ENCODE measurements around the gene EIF4E2.
"Not testable (repeated sequence)": the region's sequence is repeated elsewhere in the genome, so short reads cannot be mapped to it uniquely, and the experiment has no call there.

The EIF4E2 gene

DNA sequence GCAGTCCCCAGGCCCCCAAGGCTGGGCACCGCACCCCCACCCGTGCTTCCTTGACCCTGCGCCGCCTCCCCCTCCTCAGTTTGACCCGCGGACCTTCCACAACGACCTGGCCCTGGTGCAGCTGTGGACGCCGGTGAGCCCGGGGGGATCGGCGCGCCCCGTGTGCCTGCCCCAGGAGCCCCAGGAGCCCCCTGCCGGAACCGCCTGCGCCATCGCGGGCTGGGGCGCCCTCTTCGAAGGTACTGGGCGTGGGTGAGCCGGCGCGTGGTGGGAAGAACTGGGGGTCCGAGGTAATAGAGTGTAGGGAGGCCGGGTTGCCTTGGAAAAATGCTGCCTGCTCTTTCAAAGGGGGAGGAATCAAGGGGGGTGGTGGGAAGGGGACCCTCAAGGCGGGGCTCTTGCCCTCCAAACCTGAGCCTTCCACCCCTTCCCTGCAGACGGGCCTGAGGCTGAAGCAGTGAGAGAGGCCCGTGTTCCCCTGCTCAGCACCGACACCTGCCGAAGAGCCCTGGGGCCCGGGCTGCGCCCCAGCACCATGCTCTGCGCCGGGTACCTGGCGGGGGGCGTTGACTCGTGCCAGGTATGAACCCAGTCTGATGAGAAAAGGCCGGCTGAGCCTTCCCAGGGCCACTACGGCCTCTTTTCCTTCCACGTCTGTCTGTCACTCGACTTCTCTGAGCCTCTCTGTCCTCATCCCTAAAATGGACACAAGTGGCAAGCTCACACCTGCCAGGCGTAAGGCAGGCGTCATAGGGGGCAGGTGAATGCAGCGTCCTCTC, 27.7 kb upstream of the EIF4E2 start:
- no peak for DNase-seq

DNA sequence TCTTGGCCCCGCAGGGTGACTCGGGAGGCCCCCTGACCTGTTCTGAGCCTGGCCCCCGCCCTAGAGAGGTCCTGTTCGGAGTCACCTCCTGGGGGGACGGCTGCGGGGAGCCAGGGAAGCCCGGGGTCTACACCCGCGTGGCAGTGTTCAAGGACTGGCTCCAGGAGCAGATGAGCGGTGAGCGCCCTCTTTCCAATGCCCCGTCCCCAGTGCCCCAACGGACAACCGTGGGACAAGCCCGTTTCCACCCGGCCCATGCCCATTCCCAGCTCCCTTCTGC, 27.1 kb upstream of the EIF4E2 start:
- no peak for DNase-seq

DNA sequence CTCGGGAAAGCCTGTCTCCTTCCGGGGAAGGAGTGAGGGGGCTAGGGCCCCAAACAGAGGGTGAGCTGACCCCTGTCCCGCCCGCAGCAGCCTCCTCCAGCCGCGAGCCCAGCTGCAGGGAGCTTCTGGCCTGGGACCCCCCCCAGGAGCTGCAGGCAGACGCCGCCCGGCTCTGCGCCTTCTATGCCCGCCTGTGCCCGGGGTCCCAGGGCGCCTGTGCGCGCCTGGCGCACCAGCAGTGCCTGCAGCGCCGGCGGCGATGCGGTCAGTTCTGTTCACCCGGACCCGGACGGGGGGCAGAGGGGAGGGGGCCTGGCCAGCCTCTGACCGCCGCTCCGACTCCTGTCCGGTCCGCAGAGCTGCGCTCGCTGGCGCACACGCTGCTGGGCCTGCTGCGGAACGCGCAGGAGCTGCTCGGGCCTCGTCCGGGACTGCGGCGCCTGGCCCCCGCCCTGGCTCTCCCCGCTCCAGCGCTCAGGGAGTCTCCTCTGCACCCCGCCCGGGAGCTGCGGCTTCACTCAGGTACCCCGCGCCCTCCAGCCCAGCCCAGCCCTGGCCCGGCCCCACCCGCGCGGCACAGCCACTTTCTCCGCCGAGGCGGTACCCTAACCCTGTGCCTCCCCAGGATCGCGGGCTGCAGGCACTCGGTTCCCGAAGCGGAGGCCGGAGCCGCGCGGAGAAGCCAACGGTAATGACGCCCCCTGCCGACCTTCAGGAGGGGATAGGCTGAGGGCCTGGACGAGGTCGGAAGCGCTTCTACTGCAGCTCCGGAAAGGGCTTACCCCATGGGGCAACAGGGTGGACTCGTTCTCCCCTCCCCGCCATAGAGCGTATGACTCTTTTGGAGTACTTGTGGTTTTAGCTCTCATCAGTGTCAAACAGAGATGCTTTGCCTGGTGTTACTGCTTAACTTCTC, 26.5 kb upstream of the EIF4E2 start:
- peak; percentile 15 for DNase-seq

DNA sequence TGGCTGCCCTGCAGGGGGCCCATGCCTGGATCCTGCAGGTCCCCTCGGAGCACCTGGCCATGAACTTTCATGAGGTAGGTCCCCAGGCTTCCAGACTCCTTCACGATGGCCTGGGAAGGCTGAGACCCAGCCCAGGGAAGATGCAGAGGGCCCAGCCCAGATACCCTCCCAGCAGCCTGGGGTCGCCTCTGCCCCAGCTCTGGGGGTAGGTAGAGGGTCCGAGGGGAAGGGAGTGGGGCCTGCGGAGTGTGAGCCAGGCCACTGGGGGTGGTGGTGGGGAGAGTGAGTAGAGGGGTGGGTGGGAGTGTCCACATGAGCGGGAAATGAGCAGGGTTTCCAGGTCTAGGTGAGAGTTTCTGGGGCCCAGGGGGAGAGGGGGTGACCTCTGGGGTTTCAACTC, 25.7 kb upstream of the EIF4E2 start:
- no peak for DNase-seq

DNA sequence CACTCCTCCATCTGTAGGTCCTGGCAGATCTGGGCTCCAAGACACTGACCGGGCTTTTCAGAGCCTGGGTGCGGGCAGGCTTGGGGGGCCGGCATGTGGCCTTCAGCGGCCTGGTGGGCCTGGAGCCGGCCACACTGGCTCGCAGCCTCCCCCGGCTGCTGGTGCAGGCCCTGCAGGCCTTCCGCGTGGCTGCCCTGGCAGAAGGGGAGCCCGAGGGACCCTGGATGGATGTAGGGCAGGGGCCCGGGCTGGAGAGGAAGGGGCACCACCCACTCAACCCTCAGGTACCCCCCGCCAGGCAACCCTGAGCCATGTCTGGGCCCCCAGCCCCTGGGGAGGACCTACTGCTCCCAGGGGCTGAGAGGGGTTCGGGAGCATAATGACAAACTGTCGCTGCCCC, 25.3 kb upstream of the EIF4E2 start:
- no peak for DNase-seq

DNA sequence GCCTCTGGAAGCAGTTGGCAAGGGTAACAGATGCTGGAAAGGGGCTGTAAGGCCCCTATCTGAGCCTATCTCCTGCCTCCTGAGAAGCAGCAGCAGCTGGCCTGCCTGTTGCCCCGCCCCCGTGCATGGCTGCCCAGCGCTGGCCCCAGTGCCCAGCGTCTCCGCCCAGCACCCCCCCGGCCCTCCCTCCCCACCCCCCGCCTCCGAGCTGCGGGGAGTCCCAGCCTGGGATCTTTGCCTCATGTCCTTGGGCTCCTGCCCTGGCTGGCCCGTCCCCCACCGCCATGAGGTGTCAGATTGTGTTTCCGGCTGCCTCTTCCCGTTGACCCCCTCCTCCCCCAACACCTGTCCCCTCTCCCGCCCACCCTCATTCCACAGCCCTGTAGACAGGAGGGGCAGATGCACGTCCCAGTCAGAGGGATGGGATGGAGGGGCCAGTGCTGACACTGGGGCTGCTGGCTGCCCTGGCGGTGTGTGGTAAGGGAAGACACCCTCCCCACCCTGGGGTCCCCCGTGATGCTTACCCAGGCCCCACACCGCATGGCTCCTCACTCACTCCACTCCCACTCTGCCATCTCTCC, 24.6 kb upstream of the EIF4E2 start, which contains the start of gene CHRND:
TSS of gene CHRND (plus strand) at position 370 of the 581 bp plus-strand sequence. CDS start at position 426, 56 bp downstream.
- no peak for DNase-seq

DNA sequence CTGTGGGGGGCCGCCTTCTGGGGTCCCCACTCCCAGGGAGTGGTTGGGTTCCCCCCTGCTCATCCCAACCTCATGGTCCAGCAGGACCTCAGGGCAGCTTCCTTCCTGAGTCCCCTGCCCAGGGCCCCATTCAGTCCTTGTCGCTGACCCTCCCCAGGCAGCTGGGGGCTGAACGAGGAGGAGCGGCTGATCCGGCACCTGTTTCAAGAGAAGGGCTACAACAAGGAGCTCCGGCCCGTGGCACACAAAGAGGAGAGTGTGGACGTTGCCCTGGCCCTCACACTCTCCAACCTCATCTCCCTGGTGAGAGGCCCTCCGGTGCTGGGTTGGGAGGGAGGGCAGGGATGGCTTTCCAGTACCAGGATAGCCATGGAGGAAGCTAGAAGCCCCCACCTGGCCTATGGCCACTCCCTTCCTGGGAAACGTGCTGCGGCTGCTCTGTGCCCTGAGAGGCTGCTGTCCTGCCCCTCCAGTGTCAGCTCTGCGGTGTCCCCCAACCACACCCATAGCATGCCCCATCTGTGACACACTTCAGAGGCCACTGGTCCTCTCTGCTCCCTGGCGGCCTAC, 24.0 kb upstream of the EIF4E2 start:
- no peak for DNase-seq

DNA sequence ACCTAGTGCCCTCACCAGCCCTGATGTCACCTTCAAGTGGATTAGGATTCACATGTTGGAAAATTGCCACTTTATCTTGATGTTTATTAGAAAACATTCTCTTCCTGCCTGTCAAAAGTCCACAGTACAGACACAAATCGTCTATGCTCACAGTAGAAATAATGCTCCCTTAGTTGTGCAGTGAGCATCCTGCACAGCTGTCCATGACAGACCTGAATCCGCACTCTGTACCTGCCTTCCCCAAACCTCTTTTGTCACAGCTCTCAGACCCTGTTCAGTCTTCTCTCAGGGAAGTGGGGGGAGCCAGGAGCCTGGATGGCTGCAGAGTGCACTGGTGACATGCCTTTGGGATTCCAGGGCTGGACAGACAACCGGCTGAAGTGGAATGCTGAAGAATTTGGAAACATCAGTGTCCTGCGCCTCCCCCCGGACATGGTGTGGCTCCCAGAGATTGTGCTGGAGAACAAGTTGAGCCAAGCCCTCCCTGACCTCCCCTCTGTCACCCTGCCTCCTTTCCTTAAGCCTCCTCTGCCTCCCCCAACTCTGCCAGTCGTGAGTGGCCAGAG, 22.5 kb upstream of the EIF4E2 start:
- DNase-seq = no peak

DNA sequence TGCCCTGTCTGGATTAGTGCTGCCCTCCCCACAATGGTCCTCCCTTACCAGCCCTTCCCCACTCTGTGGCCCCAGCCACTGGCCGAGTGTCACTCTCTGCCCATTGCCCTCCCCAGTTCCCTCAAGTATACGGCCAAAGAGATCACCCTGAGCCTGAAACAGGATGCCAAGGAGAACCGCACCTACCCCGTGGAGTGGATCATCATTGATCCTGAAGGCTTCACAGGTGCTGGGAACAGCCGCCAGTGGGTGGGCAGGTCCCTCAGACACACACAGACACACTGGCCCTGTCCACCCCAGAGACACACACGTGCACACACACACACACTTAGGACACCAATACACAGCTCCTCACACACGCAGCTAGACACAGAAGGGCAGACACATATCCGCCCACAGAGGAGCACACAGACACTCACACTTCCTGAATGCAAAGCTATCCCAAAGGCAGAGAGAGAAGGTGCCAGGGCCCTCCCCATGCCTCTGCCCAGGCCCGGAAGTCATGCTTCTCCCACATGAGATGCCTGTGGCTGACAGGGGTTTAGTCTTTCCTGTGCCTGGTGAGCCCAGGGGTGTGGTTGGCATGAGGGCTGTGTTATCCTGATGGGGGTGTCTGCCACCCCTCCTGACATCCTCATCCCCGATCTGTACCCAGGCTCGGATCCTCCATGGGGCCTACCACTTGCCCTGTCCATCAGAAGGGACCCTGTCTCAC, 21.6 kb upstream of the EIF4E2 start:
- DNase-seq = no peak

DNA sequence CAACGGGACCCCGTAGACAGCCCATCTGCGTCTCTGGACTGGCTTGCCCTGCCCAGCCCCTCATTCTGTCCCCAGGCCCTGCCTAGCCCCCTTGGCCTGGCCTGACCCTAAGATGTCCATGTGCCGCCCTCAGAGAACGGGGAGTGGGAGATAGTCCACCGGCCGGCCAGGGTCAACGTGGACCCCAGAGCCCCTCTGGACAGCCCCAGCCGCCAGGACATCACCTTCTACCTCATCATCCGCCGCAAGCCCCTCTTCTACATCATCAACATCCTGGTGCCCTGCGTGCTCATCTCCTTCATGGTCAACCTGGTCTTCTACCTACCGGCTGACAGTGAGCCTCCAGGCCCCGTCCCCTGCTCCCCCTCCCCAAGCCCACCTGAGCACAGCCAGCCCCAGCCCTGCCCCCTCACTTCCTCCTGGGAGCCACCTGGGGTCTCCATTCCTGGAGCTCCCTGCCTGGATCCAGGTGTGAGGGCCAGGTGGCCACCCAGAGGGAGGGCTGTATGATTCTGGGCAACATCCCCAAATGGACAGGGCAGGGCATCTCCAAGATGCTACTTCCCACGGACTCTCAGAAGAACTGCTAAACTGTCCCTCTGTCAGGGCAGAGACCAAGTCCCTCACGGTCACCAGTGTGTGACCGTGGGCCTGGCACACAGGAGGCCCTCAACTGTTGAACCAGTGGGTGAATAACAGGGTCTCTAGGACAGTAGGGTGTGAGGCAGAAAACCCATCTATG, 20.5 kb upstream of the EIF4E2 start:
- DNase-seq = no peak

DNA sequence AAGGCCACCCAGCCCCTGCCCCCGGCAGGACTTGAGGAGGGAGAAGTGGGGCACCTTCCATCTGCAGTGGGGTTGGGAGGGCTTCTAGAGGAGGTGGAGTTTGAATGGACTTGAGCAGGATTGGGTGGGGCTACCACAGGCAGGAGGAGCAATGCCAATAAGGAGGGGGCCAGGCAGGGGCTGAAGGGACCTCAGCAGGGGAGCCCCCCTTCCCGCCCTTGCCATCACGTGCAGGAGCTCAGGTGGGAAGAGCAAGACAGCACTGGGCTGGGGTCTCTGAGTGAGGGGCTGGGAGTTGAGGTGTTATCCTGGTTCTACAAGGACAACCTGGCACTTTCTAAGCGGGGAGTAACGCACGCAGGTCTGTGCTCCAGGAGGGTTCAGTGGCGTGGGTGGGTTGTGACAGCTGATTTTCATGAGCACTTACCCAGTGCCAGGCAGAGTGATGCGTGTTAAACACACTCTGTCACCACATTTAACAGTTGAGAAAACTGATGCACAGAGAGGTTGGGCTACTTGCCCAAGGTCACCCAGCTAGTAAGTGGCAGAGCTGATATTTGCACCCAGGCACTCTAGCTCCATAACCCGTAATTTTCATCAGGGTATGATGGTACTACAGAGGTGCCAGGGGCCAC, 19.7 kb upstream of the EIF4E2 start:
- DNase-seq = no peak

DNA sequence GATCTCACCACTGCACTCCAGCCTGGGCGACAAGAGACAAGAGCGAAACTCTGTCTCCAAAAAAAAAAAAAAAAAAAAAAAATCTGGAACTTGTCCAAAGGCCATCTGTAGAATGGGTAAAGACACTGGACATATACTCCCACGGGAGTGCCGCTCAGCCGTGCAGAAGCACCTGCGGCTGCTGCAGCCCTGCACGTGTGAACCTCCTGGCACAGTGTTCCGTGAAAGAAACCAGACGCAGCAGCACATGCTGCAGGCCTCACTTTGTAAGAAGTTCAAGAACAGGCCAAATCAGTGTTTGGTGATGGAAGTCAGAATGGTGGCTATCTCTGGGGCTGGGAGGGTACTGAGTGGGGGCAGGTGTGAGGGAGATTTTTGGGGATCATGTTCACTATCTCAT, 18.1 kb upstream of the EIF4E2 start:
- no peak for DNase-seq

DNA sequence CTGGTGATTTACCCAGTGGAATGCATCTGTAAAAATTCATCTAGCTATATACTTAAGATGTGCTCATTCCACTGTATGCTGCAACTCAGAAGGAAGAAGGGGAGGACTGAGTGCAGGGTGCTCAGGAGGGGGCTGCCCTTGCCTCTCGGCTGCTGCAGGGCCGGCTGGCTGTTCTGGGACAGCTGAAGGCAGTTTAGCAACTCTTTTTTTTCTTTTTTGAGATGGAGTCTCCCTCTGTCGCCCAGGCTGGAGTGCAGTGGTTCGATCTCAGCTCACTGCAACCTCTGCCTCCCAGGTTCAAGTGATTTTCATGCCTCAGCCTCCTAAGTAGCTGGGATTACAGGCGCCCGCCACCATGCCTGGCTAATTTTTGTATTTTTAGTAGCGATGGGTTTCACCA, 17.7 kb upstream of the EIF4E2 start:
- not testable (repeated sequence) for DNase-seq

DNA sequence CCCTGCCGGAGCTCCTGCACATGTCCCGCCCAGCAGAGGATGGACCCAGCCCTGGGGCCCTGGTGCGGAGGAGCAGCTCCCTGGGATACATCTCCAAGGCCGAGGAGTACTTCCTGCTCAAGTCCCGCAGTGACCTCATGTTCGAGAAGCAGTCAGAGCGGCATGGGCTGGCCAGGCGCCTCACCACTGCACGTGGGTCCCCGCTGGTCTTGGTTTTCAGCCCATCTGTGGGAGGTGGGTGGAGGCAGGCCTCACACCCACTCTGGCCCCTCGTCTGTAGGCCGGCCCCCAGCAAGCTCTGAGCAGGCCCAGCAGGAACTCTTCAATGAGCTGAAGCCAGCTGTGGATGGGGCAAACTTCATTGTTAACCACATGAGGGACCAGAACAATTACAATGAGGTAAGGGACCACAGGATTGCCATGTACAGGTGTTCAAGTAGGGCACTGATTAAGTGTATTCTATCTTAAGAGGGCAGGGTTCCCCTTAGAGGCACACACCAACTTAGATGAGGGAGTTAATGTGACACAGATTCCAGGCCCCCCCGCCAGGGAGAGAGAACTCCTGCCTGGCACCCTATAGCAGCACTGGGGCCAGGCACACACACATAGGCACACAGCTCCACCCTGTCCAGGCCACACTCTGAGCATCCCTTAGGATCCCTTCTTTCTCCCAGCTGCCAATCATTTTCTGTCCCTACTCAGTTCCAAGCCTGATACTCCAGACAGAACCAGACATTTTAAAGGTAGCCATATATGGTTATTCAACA, 16.4 kb upstream of the EIF4E2 start:
- no peak for DNase-seq

DNA sequence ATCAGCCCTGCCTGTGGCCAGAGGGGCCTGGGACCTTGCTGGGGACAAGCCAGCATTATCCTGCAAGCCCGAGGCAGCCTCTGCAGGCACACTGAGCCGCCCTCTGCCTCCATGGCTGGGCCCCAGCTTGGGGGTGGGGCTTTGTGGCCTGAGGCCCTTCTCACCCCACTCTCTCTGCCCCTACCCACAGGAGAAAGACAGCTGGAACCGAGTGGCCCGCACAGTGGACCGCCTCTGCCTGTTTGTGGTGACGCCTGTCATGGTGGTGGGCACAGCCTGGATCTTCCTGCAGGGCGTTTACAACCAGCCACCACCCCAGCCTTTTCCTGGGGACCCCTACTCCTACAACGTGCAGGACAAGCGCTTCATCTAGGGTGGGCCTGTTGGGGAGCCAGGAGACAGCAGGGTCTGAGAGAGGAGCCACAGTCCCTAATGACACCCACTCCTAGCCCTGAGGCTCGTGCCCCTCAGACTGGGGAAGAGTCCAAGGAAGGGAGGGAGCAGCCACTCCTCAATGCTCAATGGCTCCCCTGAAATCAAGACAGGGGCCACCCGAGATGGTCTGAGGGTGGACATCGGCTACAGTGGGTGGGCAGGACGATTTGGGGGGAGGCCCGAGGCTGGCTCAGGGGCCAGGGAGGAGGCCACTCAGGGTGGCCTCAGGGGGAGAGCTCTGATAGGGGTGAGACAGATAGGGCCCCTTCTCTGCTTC, 15.4 kb upstream of the EIF4E2 start:
- no peak for DNase-seq

DNA sequence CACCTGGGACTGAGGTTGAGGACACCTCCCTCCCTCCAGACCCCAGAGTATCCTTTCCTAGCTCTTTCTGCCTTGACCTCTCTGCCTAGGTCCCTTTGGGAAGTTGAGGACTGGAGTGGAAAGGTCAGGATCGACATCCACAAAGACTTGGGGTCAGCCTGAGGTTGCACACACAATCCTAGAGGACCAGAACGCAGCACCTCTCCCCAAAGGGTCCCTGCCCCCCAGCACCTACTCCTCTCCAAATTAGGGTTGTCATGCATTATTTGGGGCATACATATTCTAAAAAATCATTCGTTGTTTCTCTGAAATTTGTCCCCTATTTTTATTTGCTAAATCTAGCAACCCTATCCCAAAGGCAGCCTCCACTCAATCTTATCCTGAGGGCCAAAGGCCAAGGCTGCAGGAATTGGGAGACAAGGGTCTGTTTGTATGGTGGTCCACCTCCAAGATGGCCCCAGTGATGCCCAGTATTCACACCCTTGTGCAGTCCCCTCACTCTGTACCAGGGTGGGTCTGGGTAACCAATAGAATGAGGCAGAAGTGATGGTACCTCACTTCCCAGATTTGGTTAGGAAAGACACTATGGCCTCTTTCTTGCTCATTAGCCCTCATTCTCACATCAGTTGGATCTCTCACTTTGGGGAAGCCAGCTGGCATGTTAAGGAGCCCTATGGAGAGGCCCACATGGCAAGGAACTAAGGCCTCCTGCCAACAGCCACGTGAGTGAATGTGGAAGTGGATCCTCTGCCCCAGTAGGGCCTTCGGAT, 14.5 kb upstream of the EIF4E2 start:
- DNase-seq = no peak

DNA sequence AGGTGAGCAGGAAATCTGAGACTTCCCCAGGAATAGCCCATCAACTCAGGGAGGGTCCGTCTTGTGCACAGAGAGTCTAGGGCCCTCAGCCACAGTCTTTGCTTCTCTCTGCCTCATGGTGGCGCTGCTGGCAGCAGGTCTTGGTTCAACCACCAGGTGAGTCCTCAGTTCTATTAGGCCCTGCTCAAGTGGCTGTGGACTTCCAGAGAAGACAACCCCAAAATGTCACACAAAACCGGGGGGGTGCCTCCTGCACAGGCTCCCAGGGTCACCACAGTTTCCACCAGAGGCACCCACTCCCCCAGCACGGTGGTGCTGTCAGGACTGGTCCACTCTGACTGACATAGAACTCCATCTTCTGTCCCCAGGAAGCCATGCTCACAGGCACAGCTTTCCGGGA, 13.4 kb upstream of the EIF4E2 start:
- no peak for DNase-seq

DNA sequence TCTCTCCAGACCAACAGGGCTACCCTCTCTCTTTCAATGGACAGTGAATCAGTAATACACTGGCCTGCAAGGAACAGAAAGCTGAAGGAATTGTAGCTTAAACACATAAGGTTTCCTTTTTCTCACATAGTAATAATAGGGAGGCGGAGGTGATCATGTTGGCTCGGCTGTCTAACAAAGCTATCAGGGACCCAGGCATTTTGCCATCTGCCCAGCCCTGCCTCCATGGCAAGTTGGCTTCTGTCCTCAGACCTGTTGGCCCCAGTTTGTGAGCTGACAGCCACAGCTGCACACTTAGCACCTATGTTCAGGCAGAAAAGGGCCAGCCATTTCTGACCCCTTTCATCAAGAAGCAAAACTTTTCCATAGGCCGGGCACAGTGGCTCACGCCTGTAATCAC, 13.0 kb upstream of the EIF4E2 start:
- DNase-seq = no peak

DNA sequence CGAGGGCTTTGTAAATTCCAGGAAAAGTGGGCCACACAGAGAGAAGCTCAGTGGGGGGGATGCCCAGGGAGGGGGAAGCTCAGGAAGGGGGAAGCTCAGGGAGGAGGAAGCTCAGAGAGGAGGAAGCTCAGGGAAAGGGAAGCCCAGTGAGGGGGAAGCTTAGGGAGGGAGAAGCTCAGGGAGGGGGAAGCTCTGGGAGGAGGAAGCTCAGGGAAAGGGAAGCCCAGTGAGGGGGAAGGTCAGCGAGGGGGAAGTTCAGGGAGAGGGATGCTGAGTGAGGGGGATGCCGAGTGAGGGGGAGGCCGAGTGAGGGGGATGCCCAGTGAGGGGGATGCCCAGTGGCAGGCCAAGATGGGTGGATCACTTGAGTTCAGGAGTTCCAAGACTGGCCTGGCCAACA, 11.8 kb upstream of the EIF4E2 start:
- DNase-seq = no peak

All from CD4-positive, alpha-beta T cell treated with Interleukin-17A for 1 hour (primary cell).